Colonic mucosa (tissue), 4 donors: ENCODE results near the gene VAV2. TPM values are rescaled to one million over a fixed set of nuclear protein-coding genes. Genes with fewer than 3 reads are reported as not detected.

Source experiments
- DNase-seq: peaks from one replicate; pipeline ENCODE4 v3.0.0-alpha.2; 2020
- H3K27ac ChIP-seq: fragments of 200-600 bp; one replicate; pipeline ENCODE4 v1.8.0; 2021
- H3K27me3 ChIP-seq: fragments of 200-600 bp; one replicate; pipeline ENCODE4 v1.8.0; 2021
- H3K36me3 ChIP-seq: fragments of 200-600 bp; one replicate; pipeline ENCODE4 v1.8.0; 2021
- H3K4me1 ChIP-seq: fragments of 200-600 bp; one replicate; pipeline ENCODE4 v1.8.0; 2021; ENCODE audit warnings: mild to moderate bottlenecking
- H3K4me3 ChIP-seq: fragments of 200-600 bp; one replicate; pipeline ENCODE4 v1.8.0; 2021
- H3K9ac ChIP-seq, 2 donors: one replicate each; pipeline ENCODE4 v1.7.0; 2013; ENCODE audit warnings: control low read depth in 2 of 2, low read depth in 2 of 2, low read length in 2 of 2
- H3K9me3 ChIP-seq: fragments of 200-600 bp; one replicate; pipeline ENCODE4 v1.8.0; 2021
- CTCF ChIP-seq: fragments of 200-600 bp; IDR thresholded peaks from one replicate; pipeline ENCODE4 v1.8.0; 2022; ENCODE audit warnings: antibody characterized with exemption, mild to moderate bottlenecking
- intact Hi-C: fragments of 100-400 bp; cut with DNase I; formaldehyde crosslinking; loops from one replicate; pipeline ENCODE4 v1.14.1; 2022
- total RNA-seq, 2 donors: library from RNA; stranded (reverse); fragmentation: NEBNext Ultra II Directional in 1 of 2; extraction: Animal tissue kit (Norgen Biotek cat#: 25700) in 1 of 2; gene quantifications; one replicate each; pipeline ENCODE4 v1.2.1, GENCODE V29; 2021
- donor health status: healthy.
- donor health status: DM: no; HTN: no; CAD: no.
- donor health status: DM: no; HTN: no; CAD: no.

Gene VAV2
- total RNA-seq, 2 donors from 2014 or later = 30.7 to 45.1 TPM

- H3K4me1 ChIP-seq = peaks cover 17% of the 10 kb centered on the region
- H3K36me3 ChIP-seq = no peaks in the 10 kb centered on the region
- intact Hi-C loops = no loop called here
- no peaks in the 10 kb centered on the region for H3K27me3 ChIP-seq
- H3K4me3 ChIP-seq = no peak overlapping the region
- DNase-seq = no peak
- H3K27ac ChIP-seq = no peak overlapping the region
- TF ChIP-seq CTCF = no peak
- H3K9me3 ChIP-seq = no peaks in the 10 kb centered on the region
- H3K9ac ChIP-seq = no peak overlapping the region
These were observed 205.8 kb downstream of the VAV2 start for GRCh38 chr9:133786371-133786753.

- H3K27me3 ChIP-seq = no peaks in the 10 kb centered on the region
- no peak for TF ChIP-seq CTCF
- intact Hi-C loops = no loop called here
- no peak overlapping the region for H3K9ac ChIP-seq
- no peak for DNase-seq
- no peak overlapping the region for H3K4me3 ChIP-seq
- H3K27ac ChIP-seq = no peak overlapping the region
- no peaks in the 10 kb centered on the region for H3K36me3 ChIP-seq
- peaks cover 17% of the 10 kb centered on the region for H3K4me1 ChIP-seq
- no peaks in the 10 kb centered on the region for H3K9me3 ChIP-seq
These were observed 206.3 kb downstream of the VAV2 start for GRCh38 chr9:133785753-133786370.

GRCh38 chr9:133784731-133785561, 207.2 kb downstream of the VAV2 start:
- intact Hi-C loops = loop anchor here (5.0 kb wide), 2 partner anchors 212 to 312 kb away; no protein-coding TSS in a partner anchor
- Histone ChIP-seq H3K4me1 (peaks cover 15% of the 10 kb centered on the region), H3K27me3 (no peaks in the 10 kb centered on the region), H3K9ac (no peak overlapping the region), H3K27ac (no peak overlapping the region), H3K36me3 (no peaks in the 10 kb centered on the region), H3K4me3 (no peak overlapping the region), H3K9me3 (no peaks in the 10 kb centered on the region)
- no peak for TF ChIP-seq CTCF
- DNase-seq = no peak

- Histone ChIP-seq H3K9ac (no peak overlapping the region), H3K27me3 (no peaks in the 10 kb centered on the region), H3K9me3 (no peaks in the 10 kb centered on the region), H3K4me3 (no peak overlapping the region), H3K36me3 (no peaks in the 10 kb centered on the region), H3K27ac (no peak overlapping the region), H3K4me1 (peaks cover 6% of the 10 kb centered on the region)
- no peak for DNase-seq
- intact Hi-C loops = loop anchor here (5.0 kb wide), 2 partner anchors 214 to 314 kb away; no protein-coding TSS in a partner anchor
- TF ChIP-seq CTCF = no peak
These were observed 208.8 kb downstream of the VAV2 start for GRCh38 chr9:133783331-133783731.

GRCh38 chr9:133782157-133783130, 209.7 kb downstream of the VAV2 start:
- TF ChIP-seq CTCF = peak; percentile 68
- no peaks in the 10 kb centered on the region for H3K36me3 ChIP-seq
- DNase-seq = peak; percentile 75
- no peak overlapping the region for H3K9ac ChIP-seq
- H3K4me3 ChIP-seq = no peak overlapping the region
- intact Hi-C loops = loop anchor here (5.0 kb wide), 2 partner anchors 215 to 315 kb away; no protein-coding TSS in a partner anchor
- H3K9me3 ChIP-seq = no peaks in the 10 kb centered on the region
- H3K27ac ChIP-seq = no peak overlapping the region
- H3K4me1 ChIP-seq = no peaks in the 10 kb centered on the region
- H3K27me3 ChIP-seq = no peaks in the 10 kb centered on the region
